Stimulated activated memory B cell treated with anti-CD40 and anti-IgM and Interleukin-4, amounts not matched to agents 10 μg/mL and 1 μg/mL and 100 μg/mL, for 72 hours (primary cell): Measurements from ENCODE around the gene C1S.
"Not testable (repeated sequence)": the region's sequence is repeated elsewhere in the genome, so short reads cannot be mapped to it uniquely, and the experiment has no call there.

Source experiments
- ATAC-seq: fragments of 150-1000 bp; cut with Tn5 transposase; 2 replicates; pipeline ENCODE4 v1.10.0; 2021
- H3K27ac Mint-ChIP-seq: one replicate; pipeline ENCODE4 v1.8.0; 2022; ENCODE audit warnings: mild to moderate bottlenecking, mixed read lengths
- H3K27me3 Mint-ChIP-seq: one replicate; pipeline ENCODE4 v1.8.0; 2022; ENCODE audit warnings: mixed read lengths
- H3K36me3 Mint-ChIP-seq: one replicate; pipeline ENCODE4 v1.8.0; 2022; ENCODE audit warnings: mixed read lengths
- H3K4me1 Mint-ChIP-seq: one replicate; pipeline ENCODE4 v1.8.0; 2022; ENCODE audit warnings: mixed read lengths
- H3K4me3 Mint-ChIP-seq: one replicate; pipeline ENCODE4 v1.8.0; 2022; ENCODE audit warnings: mild to moderate bottlenecking, moderate library complexity, mixed read lengths
- H3K9me3 Mint-ChIP-seq: one replicate; pipeline ENCODE4 v1.8.0; 2022; ENCODE audit warnings: mixed read lengths

Gene C1S

GRCh38 chr12:7034464-7034863 lies 26.1 kb upstream of the C1S start:
- H3K9me3 Mint-ChIP-seq, result no peaks in the 10 kb centered on the region
- H3K27ac Mint-ChIP-seq, result no peak overlapping the region
- H3K36me3 Mint-ChIP-seq, result no peaks in the 10 kb centered on the region
- H3K4me1 Mint-ChIP-seq, result no peaks in the 10 kb centered on the region
- no peak overlapping the region for H3K4me3 Mint-ChIP-seq
- ATAC-seq, result no peak
- no peaks in the 10 kb centered on the region for H3K27me3 Mint-ChIP-seq

GRCh38 chr12:7035463-7035862 lies 25.1 kb upstream of the C1S start:
- no peaks in the 10 kb centered on the region for H3K27me3 Mint-ChIP-seq

GRCh38 chr12:7037411-7037810 lies 23.1 kb upstream of the C1S start:
- ATAC-seq, H3K27me3 Mint-ChIP-seq, H3K27ac Mint-ChIP-seq, H3K9me3 Mint-ChIP-seq, H3K4me1 Mint-ChIP-seq, H3K36me3 Mint-ChIP-seq, H3K4me3 Mint-ChIP-seq: not testable (repeated sequence)

More at GRCh38 chr12:7035463-7035862, 25.1 kb upstream of the C1S start:
- H3K4me3 Mint-ChIP-seq, result no peak overlapping the region
- H3K27ac Mint-ChIP-seq, result no peak overlapping the region
- ATAC-seq, result no peak
- H3K36me3 Mint-ChIP-seq, result no peaks in the 10 kb centered on the region
- no peaks in the 10 kb centered on the region for H3K9me3 Mint-ChIP-seq
- H3K4me1 Mint-ChIP-seq, result no peaks in the 10 kb centered on the region

GRCh38 chr12:7038591-7038990 lies 21.9 kb upstream of the C1S start:
- ATAC-seq, result no peak
- Mint-ChIP-seq H3K4me3 (no peak overlapping the region), H3K27ac (no peak overlapping the region), H3K36me3 (no peaks in the 10 kb centered on the region), H3K4me1 (no peaks in the 10 kb centered on the region), H3K27me3 (no peaks in the 10 kb centered on the region), H3K9me3 (no peaks in the 10 kb centered on the region)

- no peak overlapping the region for H3K27ac Mint-ChIP-seq
- H3K36me3 Mint-ChIP-seq, result no peaks in the 10 kb centered on the region
- H3K9me3 Mint-ChIP-seq, result no peaks in the 10 kb centered on the region
- H3K27me3 Mint-ChIP-seq, result no peaks in the 10 kb centered on the region
- H3K4me1 Mint-ChIP-seq, result no peaks in the 10 kb centered on the region
- no peak overlapping the region for H3K4me3 Mint-ChIP-seq
- no peak for ATAC-seq
These were observed 21.1 kb upstream of the C1S start for GRCh38 chr12:7039403-7039802.

- no peak overlapping the region for H3K27ac Mint-ChIP-seq
- no peaks in the 10 kb centered on the region for H3K27me3 Mint-ChIP-seq
- H3K9me3 Mint-ChIP-seq, result no peaks in the 10 kb centered on the region
- H3K4me3 Mint-ChIP-seq, result no peak overlapping the region
- H3K4me1 Mint-ChIP-seq, result peaks cover 5% of the 10 kb centered on the region
- ATAC-seq, result no peak
- no peaks in the 10 kb centered on the region for H3K36me3 Mint-ChIP-seq
These were observed 17.7 kb upstream of the C1S start for GRCh38 chr12:7042842-7043241.

- H3K4me1 Mint-ChIP-seq, result peaks cover 5% of the 10 kb centered on the region
- no peaks in the 10 kb centered on the region for H3K27me3 Mint-ChIP-seq
- no peak for ATAC-seq
- H3K36me3 Mint-ChIP-seq, result no peaks in the 10 kb centered on the region
- no peak overlapping the region for H3K4me3 Mint-ChIP-seq
- no peak overlapping the region for H3K27ac Mint-ChIP-seq
- no peaks in the 10 kb centered on the region for H3K9me3 Mint-ChIP-seq
These were observed 14.6 kb upstream of the C1S start for GRCh38 chr12:7045913-7046312.

GRCh38 chr12:7046383-7047105 lies 14.0 kb upstream of the C1S start:
- H3K27me3 Mint-ChIP-seq, result peaks cover 2% of the 10 kb centered on the region
- H3K4me1 Mint-ChIP-seq, result peaks cover 5% of the 10 kb centered on the region
- no peak for ATAC-seq
- no peaks in the 10 kb centered on the region for H3K36me3 Mint-ChIP-seq
- no peaks in the 10 kb centered on the region for H3K9me3 Mint-ChIP-seq
- H3K4me3 Mint-ChIP-seq, result no peak overlapping the region
- H3K27ac Mint-ChIP-seq, result no peak overlapping the region

GRCh38 chr12:7047306-7047705 lies 13.2 kb upstream of the C1S start:
- Mint-ChIP-seq H3K9me3 (no peaks in the 10 kb centered on the region), H3K36me3 (no peaks in the 10 kb centered on the region), H3K4me3 (no peak overlapping the region), H3K27ac (no peak overlapping the region), H3K27me3 (peaks cover 10% of the 10 kb centered on the region), H3K4me1 (peaks cover 5% of the 10 kb centered on the region)
- no peak for ATAC-seq

- not testable (repeated sequence) for H3K4me1 Mint-ChIP-seq, ATAC-seq, H3K9me3 Mint-ChIP-seq, H3K27ac Mint-ChIP-seq, H3K36me3 Mint-ChIP-seq, H3K4me3 Mint-ChIP-seq
- H3K27me3 Mint-ChIP-seq, result peaks cover 29% of the 10 kb centered on the region
These were observed 11.0 kb upstream of the C1S start for GRCh38 chr12:7049445-7049951.

GRCh38 chr12:7049973-7050372 lies 10.5 kb upstream of the C1S start:
- H3K27ac Mint-ChIP-seq, H3K4me1 Mint-ChIP-seq, H3K36me3 Mint-ChIP-seq, H3K4me3 Mint-ChIP-seq, ATAC-seq, H3K9me3 Mint-ChIP-seq: not testable (repeated sequence)
- peaks cover 32% of the 10 kb centered on the region for H3K27me3 Mint-ChIP-seq

GRCh38 chr12:7054925-7055324 lies 5.6 kb upstream of the C1S start:
- Mint-ChIP-seq H3K4me3 (no peak overlapping the region), H3K36me3 (no peaks in the 10 kb centered on the region), H3K4me1 (no peaks in the 10 kb centered on the region), H3K27ac (no peak overlapping the region), H3K9me3 (no peaks in the 10 kb centered on the region), H3K27me3 (peaks cover 80% of the 10 kb centered on the region)
- no peak for ATAC-seq

GRCh38 chr12:7055736-7056135 lies 4.8 kb upstream of the C1S start:
- not testable (repeated sequence) for H3K36me3 Mint-ChIP-seq, H3K9me3 Mint-ChIP-seq, H3K4me3 Mint-ChIP-seq, ATAC-seq, H3K27ac Mint-ChIP-seq, H3K4me1 Mint-ChIP-seq
- peaks cover 88% of the 10 kb centered on the region for H3K27me3 Mint-ChIP-seq

- Mint-ChIP-seq H3K27me3 (peaks cover 79% of the 10 kb centered on the region), H3K9me3 (no peaks in the 10 kb centered on the region)
These were observed 2.2 kb upstream of the C1S start for GRCh38 chr12:7058163-7058845.

GRCh38 chr12:7058850-7059395 lies 1.6 kb upstream of the C1S start:
- Mint-ChIP-seq H3K9me3 (no peaks in the 10 kb centered on the region), H3K4me3 (no peak overlapping the region), H3K36me3 (no peaks in the 10 kb centered on the region), H3K27ac (no peak overlapping the region), H3K27me3 (peaks cover 75% of the 10 kb centered on the region), H3K4me1 (no peaks in the 10 kb centered on the region)
- ATAC-seq, result no peak

More at GRCh38 chr12:7058163-7058845, 2.2 kb upstream of the C1S start:
- Mint-ChIP-seq H3K36me3 (no peaks in the 10 kb centered on the region), H3K4me1 (no peaks in the 10 kb centered on the region), H3K4me3 (no peak overlapping the region), H3K27ac (no peak overlapping the region)
- no peak for ATAC-seq

GRCh38 chr12:7059780-7060179 lies 738 bp upstream of the C1S start:
- Mint-ChIP-seq H3K36me3 (no peaks in the 10 kb centered on the region), H3K4me3 (no peak overlapping the region), H3K27ac (no peak overlapping the region), H3K9me3 (no peaks in the 10 kb centered on the region), H3K27me3 (peaks cover 66% of the 10 kb centered on the region), H3K4me1 (no peaks in the 10 kb centered on the region)
- no peak for ATAC-seq
